Karpas-422 (cell line): ENCODE results near the gene PDZD8. TPM values are rescaled to one million over a fixed set of nuclear protein-coding genes. Genes with fewer than 3 reads are reported as not detected.
"Not testable (repeated sequence)": the region's sequence is repeated elsewhere in the genome, so short reads cannot be mapped to it uniquely, and the experiment has no call there.

Experiments used
- DNase-seq: peaks from one replicate; pipeline ENCODE4 v3.0.0-alpha.2; 2015
- H2AFZ ChIP-seq: fragments of 200-600 bp; sonication (generic); 2 replicates; pipeline ENCODE4 v1.6.1; 2014; ENCODE audit warnings: antibody characterized with exemption, low read length, mixed read lengths
- H3K27ac ChIP-seq: fragments of 200-600 bp; sonication (generic); 2 replicates; pipeline ENCODE4 v1.5.1; 2014; ENCODE audit warnings: mild to moderate bottlenecking, low read length, moderate library complexity
- H3K27me3 ChIP-seq: fragments of 200-600 bp; sonication (generic); 2 replicates; pipeline ENCODE4 v1.6.1; 2014; ENCODE audit warnings: low read length, mixed read lengths
- H3K36me3 ChIP-seq: fragments of 200-600 bp; sonication (generic); 2 replicates; pipeline ENCODE4 v1.6.1; 2014; ENCODE audit warnings: low read length, mixed read lengths; ENCODE audit not compliant: insufficient read depth
- H3K4me1 ChIP-seq: fragments of 200-600 bp; sonication (generic); 2 replicates; pipeline ENCODE4 v1.6.1; 2014; ENCODE audit warnings: mild to moderate bottlenecking, low read length, mixed read lengths
- H3K4me2 ChIP-seq: fragments of 200-600 bp; sonication (generic); 2 replicates; pipeline ENCODE4 v1.6.1; 2014; ENCODE audit warnings: low read length, low read depth, mild to moderate bottlenecking; ENCODE audit not compliant: poor library complexity, severe bottlenecking
- H3K4me3 ChIP-seq: fragments of 200-600 bp; sonication (generic); 2 replicates; pipeline ENCODE4 v1.5.1; 2014; ENCODE audit warnings: mild to moderate bottlenecking, antibody characterized with exemption, low read length, mixed read lengths
- H3K79me2 ChIP-seq: fragments of 200-600 bp; sonication (generic); 2 replicates; pipeline ENCODE4 v1.6.1; 2014; ENCODE audit warnings: mild to moderate bottlenecking, low read length, mixed read lengths
- H3K9ac ChIP-seq: fragments of 200-600 bp; sonication (generic); 2 replicates; pipeline ENCODE4 v1.6.0; 2014; ENCODE audit warnings: low read length
- H3K9me2 ChIP-seq: fragments of 200-600 bp; sonication (generic), shearing (Covaris generic); replicated peaks from 2 replicates; pipeline ENCODE4 v1.6.0; 2014; ENCODE audit warnings: mild to moderate bottlenecking, low read length, moderate library complexity; ENCODE audit not compliant: insufficient read depth
- H3K9me3 ChIP-seq: fragments of 300-700, 200-600 bp; sonication (generic); 2 replicates; pipeline ENCODE4 v1.6.1; 2014; ENCODE audit warnings: low read length, mixed read lengths
- H4K20me1 ChIP-seq: fragments of 200-600 bp; sonication (generic); 2 replicates; pipeline ENCODE4 v1.6.1; 2014; ENCODE audit warnings: mild to moderate bottlenecking, antibody characterized with exemption, low read length, low read depth; ENCODE audit not compliant: insufficient read depth
- total RNA-seq: library from RNA; depleted of rRNA; stranded (reverse); fragments of >200 nt; shearing (Covaris generic); gene quantifications from 2 replicates; pipeline ENCODE4 v1.2.3, GENCODE V29; 2014; ENCODE audit warnings: low replicate concordance

The PDZD8 gene
- total RNA-seq, 1 experiment from 2014 or later, result 15.7 TPM

GRCh38 chr10:117294735-117295134 lies 80.5 kb downstream of the PDZD8 start:
- Histone ChIP-seq H3K79me2 (0 out of 2 replicates have a peak, but pooled peaks cover 7% of the 10 kb centered on the region), H3K27me3 (no peaks in the 10 kb centered on the region), H3K27ac (no peak overlapping the region), H3K4me1 (peaks cover 4% of the 10 kb centered on the region; the same call in 1 of the 2 replicates), H2AFZ (no peak overlapping the region), H3K4me2 (no peak overlapping the region), H3K9me3 (no peaks in the 10 kb centered on the region), H3K9ac (no peak overlapping the region), H3K4me3 (no peak overlapping the region), H4K20me1 (peaks cover 5% of the 10 kb centered on the region), H3K9me2 (no peaks in the 10 kb centered on the region), H3K36me3 (no peaks in the 10 kb centered on the region)
- DNase-seq, result no peak

GRCh38 chr10:117294039-117294645 lies 81.1 kb downstream of the PDZD8 start:
- Histone ChIP-seq H3K9ac (no peak overlapping the region), H3K27me3 (no peaks in the 10 kb centered on the region), H4K20me1 (peaks cover 5% of the 10 kb centered on the region), H3K9me2 (no peaks in the 10 kb centered on the region), H3K4me2 (no peak overlapping the region), H3K4me1 (peaks cover 4% of the 10 kb centered on the region; the same call in 1 of the 2 replicates), H3K27ac (no peak overlapping the region), H3K79me2 (0 out of 2 replicates have a peak, but pooled peaks cover 7% of the 10 kb centered on the region), H2AFZ (no peak overlapping the region), H3K4me3 (no peak overlapping the region), H3K9me3 (no peaks in the 10 kb centered on the region), H3K36me3 (no peaks in the 10 kb centered on the region)
- DNase-seq, result no peak

- not testable (repeated sequence) for H2AFZ ChIP-seq, H3K27ac ChIP-seq, H3K9me3 ChIP-seq, H3K9me2 ChIP-seq, H3K27me3 ChIP-seq, H3K4me3 ChIP-seq, H3K4me2 ChIP-seq, H4K20me1 ChIP-seq, H3K36me3 ChIP-seq, DNase-seq, H3K79me2 ChIP-seq, H3K9ac ChIP-seq, H3K4me1 ChIP-seq
Observed at GRCh38 chr10:117290872-117291271, 84.4 kb downstream of the PDZD8 start.

- DNase-seq, result no peak
- no peaks in the 10 kb centered on the region for H3K36me3 ChIP-seq
- H3K9me2 ChIP-seq, result no peaks in the 10 kb centered on the region
- no peaks in the 10 kb centered on the region for H3K9me3 ChIP-seq
- H3K4me1 ChIP-seq, result no peaks in the 10 kb centered on the region
- H4K20me1 ChIP-seq, result no peaks in the 10 kb centered on the region
- no peaks in the 10 kb centered on the region for H3K79me2 ChIP-seq
- no peaks in the 10 kb centered on the region for H3K27me3 ChIP-seq
- no peak overlapping the region for H3K9ac ChIP-seq
- no peak overlapping the region for H3K4me3 ChIP-seq
- H3K27ac ChIP-seq, result no peak overlapping the region
- no peak overlapping the region for H2AFZ ChIP-seq
- H3K4me2 ChIP-seq, result no peak overlapping the region
Observed at GRCh38 chr10:117284716-117285494, 90.3 kb downstream of the PDZD8 start.

GRCh38 chr10:117277675-117278074 lies 97.6 kb downstream of the PDZD8 start:
- H3K27me3 ChIP-seq, result no peaks in the 10 kb centered on the region
- no peaks in the 10 kb centered on the region for H3K4me1 ChIP-seq
- no peaks in the 10 kb centered on the region for H4K20me1 ChIP-seq
- H3K79me2 ChIP-seq, result no peaks in the 10 kb centered on the region
- DNase-seq, result no peak
- no peaks in the 10 kb centered on the region for H3K9me2 ChIP-seq
- H2AFZ ChIP-seq, result no peak overlapping the region
- H3K36me3 ChIP-seq, result no peaks in the 10 kb centered on the region
- H3K4me3 ChIP-seq, result no peak overlapping the region
- no peak overlapping the region for H3K27ac ChIP-seq
- H3K4me2 ChIP-seq, result no peak overlapping the region
- H3K9ac ChIP-seq, result no peak overlapping the region
- H3K9me3 ChIP-seq, result no peaks in the 10 kb centered on the region

GRCh38 chr10:117275121-117275520 lies 100.1 kb downstream of the PDZD8 start:
- H3K27me3 ChIP-seq, result no peaks in the 10 kb centered on the region
- no peaks in the 10 kb centered on the region for H4K20me1 ChIP-seq
- H3K9me2 ChIP-seq, result no peaks in the 10 kb centered on the region
- H3K4me1 ChIP-seq, result no peaks in the 10 kb centered on the region
- H3K79me2 ChIP-seq, result no peaks in the 10 kb centered on the region
- H3K9ac ChIP-seq, result no peak overlapping the region
- H3K4me2 ChIP-seq, result no peak overlapping the region
- H3K9me3 ChIP-seq, result no peaks in the 10 kb centered on the region
- no peak overlapping the region for H3K27ac ChIP-seq
- DNase-seq, result no peak
- H3K36me3 ChIP-seq, result no peaks in the 10 kb centered on the region
- no peak overlapping the region for H2AFZ ChIP-seq
- H3K4me3 ChIP-seq, result no peak overlapping the region

GRCh38 chr10:117274509-117274908 lies 100.7 kb downstream of the PDZD8 start:
- H3K36me3 ChIP-seq, result no peaks in the 10 kb centered on the region
- H3K9me2 ChIP-seq, result no peaks in the 10 kb centered on the region
- no peaks in the 10 kb centered on the region for H3K4me1 ChIP-seq

GRCh38 chr10:117273980-117274379 lies 101.3 kb downstream of the PDZD8 start:
- H3K36me3 ChIP-seq, result no peaks in the 10 kb centered on the region
- H4K20me1 ChIP-seq, result no peaks in the 10 kb centered on the region
- H3K9ac ChIP-seq, result no peak overlapping the region
- H3K27ac ChIP-seq, result no peak overlapping the region
- H3K9me2 ChIP-seq, result no peaks in the 10 kb centered on the region
- no peak overlapping the region for H3K4me3 ChIP-seq
- no peak overlapping the region for H2AFZ ChIP-seq
- H3K79me2 ChIP-seq, result no peaks in the 10 kb centered on the region
- H3K27me3 ChIP-seq, result no peaks in the 10 kb centered on the region
- H3K9me3 ChIP-seq, result no peaks in the 10 kb centered on the region
- DNase-seq, result no peak
- no peak overlapping the region for H3K4me2 ChIP-seq
- H3K4me1 ChIP-seq, result no peaks in the 10 kb centered on the region

More at GRCh38 chr10:117274509-117274908, 100.7 kb downstream of the PDZD8 start:
- Histone ChIP-seq H2AFZ (no peak overlapping the region), H4K20me1 (no peaks in the 10 kb centered on the region), H3K9ac (no peak overlapping the region), H3K9me3 (no peaks in the 10 kb centered on the region), H3K27ac (no peak overlapping the region), H3K4me3 (no peak overlapping the region), H3K4me2 (no peak overlapping the region), H3K79me2 (no peaks in the 10 kb centered on the region), H3K27me3 (no peaks in the 10 kb centered on the region)
- DNase-seq, result no peak
